Neural cell (in vitro differentiated cells): ENCODE data around the gene TNS2. TPM values are rescaled to one million over a fixed set of nuclear protein-coding genes. Genes with fewer than 3 reads are reported as not detected.

Source experiments
- H2AFZ ChIP-seq: fragments of 200-600, 300-800 bp; sonication (generic), shearing (Covaris generic); 2 replicates; pipeline ENCODE4 v1.6.0; 2014; ENCODE audit warnings: low read depth, mild to moderate bottlenecking, antibody characterized with exemption, low read length, moderate library complexity
- H3F3A ChIP-seq: fragments of 200-600 bp; shearing (Covaris generic); 2 replicates; pipeline ENCODE4 v1.6.1; 2016; ENCODE audit warnings: mild to moderate bottlenecking, moderate library complexity, mixed read lengths, antibody characterized with exemption, low read length; ENCODE audit not compliant: insufficient read depth, poor library complexity, severe bottlenecking
- H3K27ac ChIP-seq: fragments of 200-600, 300-800 bp; sonication (generic), shearing (Covaris generic); 2 replicates; pipeline ENCODE4 v1.5.1; 2014; ENCODE audit warnings: mild to moderate bottlenecking, low read length, moderate library complexity
- H3K27me3 ChIP-seq: fragments of 300-800, 200-600 bp; sonication (generic), shearing (Covaris generic); 2 replicates; pipeline ENCODE4 v1.6.0; 2014; ENCODE audit warnings: mild to moderate bottlenecking, low read depth, low read length, moderate library complexity; ENCODE audit not compliant: insufficient read depth
- H3K36me3 ChIP-seq: fragments of 300-800, 200-600 bp; sonication (generic), shearing (Covaris generic); 2 replicates; pipeline ENCODE4 v1.5.1; 2014; ENCODE audit warnings: mild to moderate bottlenecking, antibody characterized with exemption, low read length, moderate library complexity; ENCODE audit not compliant: insufficient read depth
- H3K4me2 ChIP-seq: fragments of 300-800, 200-600 bp; sonication (generic), shearing (Covaris generic); 2 replicates; pipeline ENCODE4 v1.6.0; 2014; ENCODE audit warnings: mild to moderate bottlenecking, low read length
- H3K4me3 ChIP-seq: fragments of 300-800, 200-600 bp; sonication (generic), shearing (Covaris generic); 2 replicates; pipeline ENCODE4 v1.5.1; 2014; ENCODE audit warnings: mild to moderate bottlenecking, low read length, moderate library complexity
- H3K79me2 ChIP-seq: fragments of 200-600 bp; shearing (Covaris generic); replicated peaks from 2 replicates; pipeline ENCODE4 v1.6.0; 2014; ENCODE audit warnings: mild to moderate bottlenecking, low read length, moderate library complexity; ENCODE audit not compliant: insufficient read depth
- H3K9ac ChIP-seq: fragments of 300-800, 200-600 bp; sonication (generic), shearing (Covaris generic); 2 replicates; pipeline ENCODE4 v1.6.1; 2016; ENCODE audit warnings: mild to moderate bottlenecking, low read length, mixed read lengths
- H3K9me2 ChIP-seq: fragments of 200-600 bp; shearing (Covaris generic); 2 replicates; pipeline ENCODE4 v1.6.1; 2016; ENCODE audit warnings: mild to moderate bottlenecking, low read length, mixed read lengths; ENCODE audit not compliant: insufficient read depth
- H3K9me3 ChIP-seq: fragments of 200-600, 300-800 bp; sonication (generic), shearing (Covaris generic); 2 replicates; pipeline ENCODE4 v1.6.1; 2016; ENCODE audit warnings: mild to moderate bottlenecking, mixed run types, low read length, moderate library complexity, mixed read lengths
- H4K20me1 ChIP-seq: fragments of 200-600 bp; shearing (Covaris generic); 2 replicates; pipeline ENCODE4 v1.6.1; 2016; ENCODE audit warnings: mild to moderate bottlenecking, mixed run types; ENCODE audit not compliant: insufficient read depth
- CTCF ChIP-seq: fragments of 450-650 bp; IDR thresholded peaks from 2 replicates; pipeline ENCODE4 v1.5.1; 2014; ENCODE audit warnings: antibody characterized with exemption, mild to moderate bottlenecking, moderate library complexity; ENCODE audit not compliant: poor library complexity, severe bottlenecking
- EP300 ChIP-seq: fragments of 450-650 bp; conservative IDR thresholded peaks from 2 replicates; pipeline ENCODE4 v1.6.1; 2014; ENCODE audit warnings: antibody characterized with exemption, mild to moderate bottlenecking, moderate library complexity; ENCODE audit not compliant: poor library complexity, severe bottlenecking
- EZH2 ChIP-seq: fragments of 200-600, 300-800 bp; shearing (Covaris generic), sonication (generic); IDR thresholded peaks from 2 replicates; pipeline ENCODE4 v1.6.1; 2014; ENCODE audit warnings: antibody characterized with exemption, low read length, borderline replicate concordance, mild to moderate bottlenecking; ENCODE audit not compliant: insufficient read depth, poor library complexity, severe bottlenecking
- MXI1 ChIP-seq: fragments of 450-650 bp; conservative IDR thresholded peaks from 2 replicates; pipeline ENCODE4 v1.6.1; 2014; ENCODE audit warnings: antibody characterized with exemption, mild to moderate bottlenecking; ENCODE audit not compliant: poor library complexity, severe bottlenecking
- POLR2AphosphoS5 ChIP-seq: IDR thresholded peaks from 2 replicates; pipeline ENCODE4 v1.6.1; 2012
- REST ChIP-seq: IDR thresholded peaks from 2 replicates; pipeline ENCODE4 v1.6.1; 2012; ENCODE audit warnings: borderline replicate concordance
- SMC3 ChIP-seq: fragments of 450-650 bp; conservative IDR thresholded peaks from 2 replicates; pipeline ENCODE4 v1.6.1; 2014; ENCODE audit warnings: antibody characterized with exemption, mild to moderate bottlenecking, moderate library complexity; ENCODE audit not compliant: poor library complexity
- TAF1 ChIP-seq: IDR thresholded peaks from 2 replicates; pipeline ENCODE4 v1.6.1; 2012; ENCODE audit warnings: low read depth
- polyA plus RNA-seq: library from polyadenylated mRNA; depleted of rRNA; stranded (reverse); fragments of >200 nt; gene quantifications from 2 replicates; pipeline ENCODE4 v1.2.3, GENCODE V29; 2014

Gene TNS2
- polyA plus RNA-seq, 1 donor from 2014 or later = 4.2 TPM

- no peaks in the 10 kb centered on the region for H3K9me3 ChIP-seq
- no peaks in the 10 kb centered on the region for H3K79me2 ChIP-seq
- H3K27me3 ChIP-seq = no peaks in the 10 kb centered on the region
- H4K20me1 ChIP-seq = no peaks in the 10 kb centered on the region
- TF ChIP-seq POLR2AphosphoS5 (peak; percentile 81), MXI1 (peak; percentile 17), SMC3 (no peak), EZH2 (no peak), EP300 (no peak), CTCF (no peak), TAF1 (no peak), REST (peak; percentile 83)
- H3K9me2 ChIP-seq = no peaks in the 10 kb centered on the region
- H2AFZ ChIP-seq = peak overlapping the region; percentile 97
- peak overlapping the region; percentile 71 for H3K4me2 ChIP-seq
- peak overlapping the region; percentile 84 for H3K9ac ChIP-seq
- no peaks in the 10 kb centered on the region for H3K36me3 ChIP-seq
- no peaks in the 10 kb centered on the region for H3F3A ChIP-seq
- peak overlapping the region; percentile 69 for H3K4me3 ChIP-seq
- peak overlapping the region; percentile 51 for H3K27ac ChIP-seq
Observed at GRCh38 chr12:53046655-53047220, 3.1 kb upstream of the TNS2 start.

GRCh38 chr12:53047221-53048032, 2.4 kb upstream of the TNS2 start:
- TF ChIP-seq TAF1 (no peak), EP300 (no peak), EZH2 (no peak), POLR2AphosphoS5 (peak; percentile 1), CTCF (no peak)
- Histone ChIP-seq H3K4me2 (no peak overlapping the region), H3K9ac (peak overlapping the region; percentile 62), H3K9me2 (no peaks in the 10 kb centered on the region), H3K9me3 (no peaks in the 10 kb centered on the region), H4K20me1 (no peaks in the 10 kb centered on the region), H3K36me3 (no peaks in the 10 kb centered on the region), H3K4me3 (peak overlapping the region; percentile 60), H3K27me3 (no peaks in the 10 kb centered on the region), H3K79me2 (no peaks in the 10 kb centered on the region), H2AFZ (no peak overlapping the region), H3K27ac (no peak overlapping the region), H3F3A (no peaks in the 10 kb centered on the region)
